Stimulated activated effector memory CD8-positive, alpha-beta T cell treated with anti-CD3 and anti-CD28 coated beads, Interleukin-12 subunit alpha, Interleukin-12 subunit beta, amount 100 ng/mL, for 72 hours (primary cell): ENCODE measurements around the gene MORN3.
"Not testable (repeated sequence)": the region's sequence is repeated elsewhere in the genome, so short reads cannot be mapped to it uniquely, and the experiment has no call there.

Experiments
- ATAC-seq: fragments of 150-1000 bp; cut with Tn5 transposase; 2 replicates; pipeline ENCODE4 v1.10.0; 2021
- DNase-seq, 2 donors: peaks; one replicate each; pipeline ENCODE4 v3.0.0; 2021 to 2022; ENCODE audit warnings: low spot score in 2 of 2
- H3K27ac Mint-ChIP-seq: one replicate; pipeline ENCODE4 v1.8.0; 2022; ENCODE audit warnings: mild to moderate bottlenecking, mixed read lengths
- H3K36me3 Mint-ChIP-seq: one replicate; pipeline ENCODE4 v1.8.0; 2022; ENCODE audit warnings: mild to moderate bottlenecking, mixed read lengths
- H3K4me1 Mint-ChIP-seq: one replicate; pipeline ENCODE4 v1.8.0; 2022; ENCODE audit warnings: mixed read lengths
- H3K4me3 Mint-ChIP-seq: one replicate; pipeline ENCODE4 v1.8.0; 2022; ENCODE audit warnings: mild to moderate bottlenecking, mixed read lengths
- H3K9me3 Mint-ChIP-seq: one replicate; pipeline ENCODE4 v1.8.0; 2022; ENCODE audit warnings: mixed read lengths

MORN3 gene

DNA sequence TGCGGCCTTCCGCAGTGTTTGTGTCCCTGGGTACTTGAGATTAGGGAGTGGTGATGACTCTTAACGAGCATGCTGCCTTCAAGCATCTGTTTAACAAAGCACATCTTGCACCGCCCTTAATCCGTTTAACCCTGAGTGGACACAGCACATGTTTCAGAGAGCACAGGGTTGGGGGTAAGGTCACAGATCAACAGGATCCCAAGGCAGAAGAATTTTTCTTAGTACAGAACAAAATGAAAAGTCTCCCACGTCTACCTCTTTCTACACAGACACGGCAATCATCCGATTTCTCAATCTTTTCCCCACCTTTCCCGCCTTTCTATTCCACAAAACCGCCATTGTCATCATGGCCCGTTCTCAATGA lies 35.6 kb downstream of the MORN3 start:
- not testable (repeated sequence) for DNase-seq, H3K4me3 Mint-ChIP-seq, H3K27ac Mint-ChIP-seq, ATAC-seq, H3K9me3 Mint-ChIP-seq
- Mint-ChIP-seq H3K36me3 (peaks cover 72% of the 10 kb centered on the region), H3K4me1 (peaks cover 69% of the 10 kb centered on the region)

DNA sequence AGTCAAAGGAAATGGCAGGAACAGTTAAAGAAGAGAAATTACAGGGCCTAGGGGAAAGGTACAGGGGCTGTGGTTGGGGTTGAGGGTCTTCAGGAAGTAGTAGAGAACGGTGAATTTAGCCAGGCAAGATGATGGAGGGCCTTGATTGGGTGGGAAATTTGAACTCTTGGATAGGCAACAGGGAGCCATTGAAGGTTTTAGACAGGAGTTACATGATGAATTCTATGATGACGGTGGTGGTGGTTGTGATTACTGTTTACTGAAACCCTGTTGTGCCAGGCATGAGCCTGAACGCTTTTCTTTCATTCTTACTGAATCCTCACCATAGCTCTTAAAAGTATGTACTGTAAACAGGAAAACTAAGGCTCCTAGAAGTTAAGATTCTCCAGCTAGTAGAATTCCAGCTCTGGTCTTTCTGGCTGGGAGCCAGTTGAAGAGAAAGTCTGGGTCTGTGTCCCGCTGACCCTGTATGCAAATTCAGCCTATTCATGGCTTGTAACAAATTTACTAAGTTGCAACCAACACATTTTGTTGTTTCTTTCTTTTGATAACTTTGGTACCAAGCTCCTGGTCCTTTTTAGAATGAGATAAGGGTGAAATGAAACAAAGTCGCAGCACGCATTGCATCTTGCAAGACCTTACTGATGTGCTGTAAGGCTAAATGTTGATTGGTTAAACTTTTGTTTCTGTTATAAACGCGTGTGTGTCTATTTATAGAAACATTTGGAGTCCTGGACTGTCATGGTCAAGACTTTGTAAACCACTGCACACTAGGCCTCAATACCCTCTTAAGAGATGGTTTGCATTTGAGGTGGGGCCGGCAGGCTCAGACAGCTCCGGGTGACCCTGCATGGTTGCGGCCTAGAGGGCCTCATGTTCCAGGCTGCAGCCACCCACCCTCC lies 37.1 kb downstream of the MORN3 start:
- Mint-ChIP-seq H3K36me3 (peaks cover 77% of the 10 kb centered on the region), H3K4me1 (peaks cover 72% of the 10 kb centered on the region), H3K9me3 (no peaks in the 10 kb centered on the region), H3K27ac (peak overlapping the region; percentile 95), H3K4me3 (peak overlapping the region; percentile 94)
- DNase-seq (no peak), ATAC-seq (no peak)

- H3K27ac Mint-ChIP-seq = peak overlapping the region; percentile 95
- peak overlapping the region; percentile 94 for H3K4me3 Mint-ChIP-seq
- no peak for DNase-seq
- H3K4me1 Mint-ChIP-seq = peaks cover 71% of the 10 kb centered on the region
- no peak for ATAC-seq
- peaks cover 72% of the 10 kb centered on the region for H3K36me3 Mint-ChIP-seq
- no peaks in the 10 kb centered on the region for H3K9me3 Mint-ChIP-seq
Observed at GRCh38 chr12:121630791-121631355, 38.6 kb downstream of the MORN3 start.

- Mint-ChIP-seq H3K27ac (peak overlapping the region; percentile 95), H3K4me1 (peaks cover 71% of the 10 kb centered on the region), H3K9me3 (no peaks in the 10 kb centered on the region), H3K4me3 (peak overlapping the region; percentile 94), H3K36me3 (peaks cover 66% of the 10 kb centered on the region)
- no peak for DNase-seq
- ATAC-seq = no peak
Observed at GRCh38 chr12:121628536-121628935, 40.9 kb downstream of the MORN3 start.

DNA sequence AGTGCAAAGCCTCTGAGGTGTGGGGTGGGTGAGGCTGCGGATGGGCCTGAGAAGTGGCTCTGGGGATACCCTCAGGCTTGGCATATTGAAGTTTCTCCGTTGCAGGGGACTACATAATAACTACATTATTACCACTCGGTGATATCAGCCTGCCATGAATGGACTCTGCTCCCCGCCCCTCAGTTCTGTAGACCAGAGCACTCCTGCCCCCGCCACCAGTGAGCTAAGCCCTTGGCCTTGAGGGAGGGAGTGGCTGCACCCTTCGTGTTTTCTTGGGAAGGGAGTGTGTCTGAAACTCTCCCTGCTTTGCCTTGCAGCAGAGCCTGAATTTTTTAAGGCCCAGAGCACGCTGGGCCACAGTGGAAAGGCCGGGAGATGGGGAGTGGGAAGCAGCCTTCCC lies 41.4 kb downstream of the MORN3 start:
- H3K27ac Mint-ChIP-seq = peak overlapping the region; percentile 95
- H3K4me3 Mint-ChIP-seq = peak overlapping the region; percentile 94

DNA sequence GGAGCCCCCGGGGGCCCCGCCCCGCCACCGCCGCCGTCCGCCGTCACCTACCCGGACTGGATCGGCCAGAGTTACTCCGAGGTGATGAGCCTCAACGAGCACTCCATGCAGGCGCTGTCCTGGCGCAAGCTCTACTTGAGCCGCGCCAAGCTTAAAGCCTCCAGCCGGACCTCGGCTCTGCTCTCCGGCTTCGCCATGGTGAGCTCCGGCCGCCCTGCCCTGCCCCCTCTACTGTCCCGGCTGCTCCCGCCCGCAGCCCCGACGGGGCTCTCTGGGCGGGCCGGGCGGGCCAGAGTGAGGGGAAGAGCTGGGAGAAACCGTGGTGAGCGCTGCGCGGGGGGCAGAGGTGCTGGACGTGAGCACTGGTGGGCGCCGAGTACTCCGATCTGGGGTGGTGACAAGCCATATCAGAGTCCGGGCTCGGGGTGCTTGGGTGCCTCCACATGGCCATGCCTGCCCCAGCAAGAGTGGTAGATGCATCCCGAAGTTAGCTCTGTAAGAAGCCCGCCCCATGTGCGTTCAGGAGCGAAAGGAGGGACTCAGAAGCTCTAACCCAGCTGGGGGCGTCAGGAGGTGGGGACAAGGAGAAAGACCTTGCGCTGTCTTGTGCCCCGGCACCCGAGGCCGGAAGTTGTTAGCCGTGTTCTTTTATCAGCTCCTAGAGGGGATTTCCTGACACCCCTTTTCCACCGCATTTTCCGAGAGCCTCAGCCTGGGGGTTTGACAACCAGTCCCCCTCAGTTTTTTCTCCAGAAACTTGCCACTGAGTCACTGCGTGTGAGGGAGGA lies 42.4 kb downstream of the MORN3 start:
- H3K4me3 Mint-ChIP-seq = peak overlapping the region; percentile 94
- peak; percentile 71 for ATAC-seq
- H3K9me3 Mint-ChIP-seq = no peaks in the 10 kb centered on the region
- H3K27ac Mint-ChIP-seq = peak overlapping the region; percentile 95
- peaks cover 57% of the 10 kb centered on the region for H3K4me1 Mint-ChIP-seq
- DNase-seq = peak; percentile 71 to 94
- H3K36me3 Mint-ChIP-seq = peaks cover 57% of the 10 kb centered on the region

More for the DNA sequence above, 41.4 kb downstream of the MORN3 start:
- ATAC-seq = no peak
- Mint-ChIP-seq H3K9me3 (no peaks in the 10 kb centered on the region), H3K4me1 (peaks cover 67% of the 10 kb centered on the region), H3K36me3 (peaks cover 64% of the 10 kb centered on the region)
- no peak for DNase-seq

DNA sequence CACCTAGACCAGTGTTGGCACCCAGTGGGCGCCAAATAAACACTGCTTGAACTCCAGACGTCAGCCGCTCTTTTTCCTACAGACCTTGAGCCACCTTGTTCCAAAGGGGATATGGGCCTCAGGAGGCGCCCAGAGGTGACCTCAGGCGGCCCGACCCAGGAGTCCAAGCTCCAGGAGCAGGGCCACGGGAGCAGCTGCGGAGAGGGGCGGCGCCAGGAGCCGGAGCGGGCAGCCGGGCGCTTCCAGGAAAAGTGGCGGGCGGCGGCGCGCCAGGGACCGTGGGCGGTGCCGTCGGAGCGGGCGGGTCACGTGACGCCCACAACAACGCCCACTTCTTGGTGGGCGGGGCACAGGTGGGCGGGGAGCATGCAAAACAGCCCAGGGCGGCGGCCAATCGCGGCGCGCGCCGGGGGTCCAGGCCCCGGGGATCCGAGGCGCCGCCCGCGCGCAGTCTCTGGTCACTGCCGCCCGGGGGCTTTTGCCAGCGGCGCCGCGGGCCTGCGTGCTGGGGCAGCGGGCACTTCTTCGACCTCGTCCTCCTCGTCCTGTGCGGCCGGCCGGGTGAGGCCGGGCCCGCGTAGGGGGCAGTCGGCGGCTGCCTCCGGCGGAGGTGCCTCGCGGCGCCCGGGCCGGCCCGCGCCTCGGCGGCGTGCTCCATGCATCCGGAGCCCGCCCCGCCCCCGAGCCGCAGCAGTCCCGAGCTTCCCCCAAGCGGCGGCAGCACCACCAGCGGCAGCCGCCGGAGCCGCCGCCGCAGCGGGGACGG lies 43.2 kb downstream of the MORN3 start, which contains the start of gene ORAI1:
Gene ORAI1, plus strand, starts transcription at position 444 of the 766 bp plus-strand sequence.
- Mint-ChIP-seq H3K9me3 (no peaks in the 10 kb centered on the region), H3K4me3 (peak within 1 kb of the TSS; percentile 94)

DNA sequence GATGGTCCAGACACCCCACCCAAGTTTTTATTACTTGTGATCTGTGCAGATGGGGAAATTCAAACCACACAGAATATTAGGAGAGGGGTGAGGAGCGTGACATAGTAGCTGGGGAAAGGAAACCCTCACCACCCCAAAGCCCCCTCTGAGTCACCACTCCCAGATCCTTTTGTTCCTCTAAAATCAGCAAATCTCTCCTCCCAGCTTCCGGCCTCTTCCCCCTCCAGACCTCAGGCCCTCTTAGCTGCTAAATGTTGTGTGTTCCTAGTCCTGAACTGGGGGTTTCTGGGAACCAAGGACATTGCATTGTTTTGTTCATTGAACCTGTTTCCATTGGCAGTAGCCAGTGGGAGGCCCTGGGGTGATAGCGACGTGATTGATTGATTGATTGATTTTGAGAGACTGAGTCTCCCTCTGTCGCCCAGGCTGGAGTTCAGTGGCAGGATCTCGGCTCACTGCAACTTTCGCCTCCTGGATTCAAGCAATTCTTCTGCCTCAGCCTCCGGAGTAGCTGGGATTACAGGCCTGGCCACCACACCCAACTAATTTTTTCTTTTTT lies 49.0 kb downstream of the MORN3 start:
- Mint-ChIP-seq H3K27ac (no peak overlapping the region), H3K4me1 (peaks cover 12% of the 10 kb centered on the region), H3K4me3 (no peak overlapping the region), H3K36me3 (peaks cover under 1% of the 10 kb centered on the region), H3K9me3 (no peaks in the 10 kb centered on the region)
- DNase-seq (no peak), ATAC-seq (no peak)

More for the DNA sequence above, 43.2 kb downstream of the MORN3 start, which contains the start of gene ORAI1:
- DNase-seq = peak; percentile 98 to 99
- peak; percentile 79 for ATAC-seq
- Mint-ChIP-seq H3K4me1 (peaks cover 50% of the 10 kb centered on the region), H3K27ac (peak within 1 kb of the TSS; percentile 95), H3K36me3 (peaks cover 49% of the 10 kb centered on the region)

DNA sequence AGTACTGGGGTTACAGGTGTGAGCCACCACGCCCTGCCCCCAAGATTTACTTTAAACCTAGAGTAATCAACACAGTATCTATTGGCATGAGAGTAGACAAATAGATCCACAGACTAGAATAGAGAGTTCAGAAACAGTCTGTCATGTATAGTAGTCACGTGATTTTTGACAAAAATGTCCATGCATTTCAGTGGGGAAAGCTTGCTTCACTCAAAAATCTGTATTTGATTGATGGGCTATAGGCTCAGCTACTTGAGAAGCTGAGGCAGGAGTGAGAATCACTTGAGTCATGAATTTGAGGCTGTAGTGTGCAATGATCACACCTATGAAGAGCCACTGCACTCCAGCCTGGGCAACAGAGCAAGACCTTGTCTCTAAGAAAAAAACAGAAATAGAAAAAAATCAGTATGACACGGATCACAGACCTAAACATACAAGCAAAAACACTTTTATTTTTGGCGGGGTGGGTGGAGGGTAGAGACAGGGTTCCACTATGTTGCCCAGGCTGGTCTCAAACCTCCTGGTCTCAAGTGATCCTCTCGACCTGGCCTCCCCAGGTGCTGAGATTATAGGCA lies 50.7 kb downstream of the MORN3 start:
- peaks cover 17% of the 10 kb centered on the region for H3K4me1 Mint-ChIP-seq
- no peak overlapping the region for H3K4me3 Mint-ChIP-seq
- ATAC-seq (no peak), DNase-seq (no peak)
- H3K36me3 Mint-ChIP-seq = no peaks in the 10 kb centered on the region
- H3K27ac Mint-ChIP-seq = no peak overlapping the region
- no peaks in the 10 kb centered on the region for H3K9me3 Mint-ChIP-seq

GRCh38 chr12:121614872-121615467 lies 54.5 kb downstream of the MORN3 start:
- no peak for DNase-seq
- Mint-ChIP-seq H3K27ac (peak overlapping the region; percentile 69), H3K36me3 (no peaks in the 10 kb centered on the region), H3K4me3 (no peak overlapping the region), H3K4me1 (peaks cover 22% of the 10 kb centered on the region), H3K9me3 (no peaks in the 10 kb centered on the region)
- peak; percentile 39 for ATAC-seq

DNA sequence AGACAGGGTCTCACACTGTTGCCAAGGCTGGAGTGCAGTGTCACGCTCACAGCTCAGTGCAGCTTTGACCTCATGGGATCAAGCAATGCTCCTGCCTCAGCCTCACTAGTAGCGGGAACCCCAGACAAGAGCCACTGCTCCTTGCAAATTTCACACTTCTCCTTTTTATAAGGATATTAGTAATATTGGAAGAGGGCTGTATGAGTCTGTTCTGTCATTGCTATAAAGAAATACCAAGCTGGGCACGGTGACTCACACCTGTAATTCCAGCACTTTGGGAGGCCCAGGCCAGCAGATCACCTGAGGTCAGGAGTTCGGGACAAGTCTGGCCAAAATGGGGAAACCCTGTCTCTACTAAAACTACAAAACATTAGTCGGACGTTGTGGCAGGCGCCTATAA lies 56.0 kb downstream of the MORN3 start:
- no peaks in the 10 kb centered on the region for H3K9me3 Mint-ChIP-seq
- no peak for ATAC-seq

DNA sequence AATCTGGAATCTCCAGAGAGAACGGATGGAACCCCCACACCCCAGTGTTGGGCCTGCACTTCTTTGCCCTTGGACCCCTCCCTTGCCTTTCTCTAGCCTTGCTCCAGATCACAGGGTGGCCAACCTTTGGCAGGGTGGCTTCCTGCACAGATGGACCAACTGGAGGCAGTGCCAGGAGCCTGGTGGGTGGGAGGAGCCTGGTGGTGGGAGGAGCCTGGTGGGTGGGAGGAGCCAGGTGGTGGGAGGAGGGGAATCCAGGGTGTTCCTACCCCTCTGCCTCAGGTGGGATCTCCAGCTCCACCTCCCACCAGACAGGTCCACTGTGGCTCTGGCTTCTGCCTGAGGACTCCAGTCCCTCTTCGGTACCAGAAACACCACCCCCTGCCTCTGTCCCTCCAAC lies 58.1 kb downstream of the MORN3 start:
- Mint-ChIP-seq H3K36me3 (no peaks in the 10 kb centered on the region), H3K4me1 (peaks cover 18% of the 10 kb centered on the region), H3K27ac (peak overlapping the region; percentile 82), H3K4me3 (no peak overlapping the region), H3K9me3 (no peaks in the 10 kb centered on the region)
- no peak for DNase-seq
- ATAC-seq = peak; percentile 56

More for the DNA sequence above, 56.0 kb downstream of the MORN3 start:
- no peaks in the 10 kb centered on the region for H3K36me3 Mint-ChIP-seq
- no peak for DNase-seq
- no peak overlapping the region for H3K27ac Mint-ChIP-seq
- H3K4me1 Mint-ChIP-seq = peaks cover 18% of the 10 kb centered on the region
- H3K4me3 Mint-ChIP-seq = no peak overlapping the region

- H3K36me3 Mint-ChIP-seq = no peaks in the 10 kb centered on the region
- H3K9me3 Mint-ChIP-seq = no peaks in the 10 kb centered on the region
- ATAC-seq = no peak
- H3K27ac Mint-ChIP-seq = peak overlapping the region; percentile 82
- no peak for DNase-seq
- peaks cover 18% of the 10 kb centered on the region for H3K4me1 Mint-ChIP-seq
- no peak overlapping the region for H3K4me3 Mint-ChIP-seq
Observed at GRCh38 chr12:121610239-121611149, 59.0 kb downstream of the MORN3 start.
